Uterus (tissue), 4 donors: ENCODE data around the gene EXOC6. TPM values are rescaled to one million over a fixed set of nuclear protein-coding genes. Genes with fewer than 3 reads are reported as not detected.

ENCODE experiments used
- DNase-seq, 2 donors: peaks; one replicate each; pipeline ENCODE4 v3.0.0-alpha.2; 2019 to 2020
- H3K27ac ChIP-seq, 2 donors: fragments of 200-600 bp; sonication (generic); 1 replicate in 1 of 2; 2 replicates in 1 of 2; pipeline ENCODE4 v1.5.1; 2016 to 2018
- H3K27me3 ChIP-seq, 2 donors: fragments of 200-600 bp; sonication (generic); one replicate each; pipeline ENCODE4 v1.5.1; 2018 to 2019; ENCODE audit warnings: control low read depth in 1 of 2
- H3K36me3 ChIP-seq, 2 donors: fragments of 200-600 bp; sonication (generic); one replicate each; pipeline ENCODE4 v1.5.1; 2019; ENCODE audit warnings: control low read depth in 1 of 2
- H3K4me1 ChIP-seq, 2 donors: fragments of 200-600 bp; sonication (generic); one replicate each; pipeline ENCODE4 v1.5.1; 2018 to 2019; ENCODE audit warnings: control low read depth in 1 of 2
- H3K4me3 ChIP-seq, 2 donors: fragments of 200-600 bp; sonication (generic); 1 replicate in 1 of 2; 2 replicates in 1 of 2; pipeline ENCODE4 v1.5.1; 2018 to 2019; ENCODE audit warnings: mild to moderate bottlenecking in 1 of 2
- H3K9me3 ChIP-seq, 2 donors: fragments of 200-600 bp; sonication (generic); one replicate each; pipeline ENCODE4 v1.5.1; 2019; ENCODE audit warnings: control low read depth in 1 of 2
- POLR2A ChIP-seq, 2 donors: fragments of 450-650 bp; IDR thresholded peaks; one replicate each; pipeline ENCODE4 v1.6.1; 2016; ENCODE audit warnings: antibody characterized with exemption in 2 of 2, mild to moderate bottlenecking in 1 of 2, moderate library complexity in 1 of 2
- intact Hi-C: fragments of 100-400 bp; cut with DNase I; formaldehyde crosslinking; loops from one replicate; pipeline ENCODE4 v1.15.1; 2023; ENCODE audit warnings: low total_unique reads
- total RNA-seq, 4 donors: library from RNA; depleted of rRNA in 3 of 4; stranded (reverse); fragments of >200 nt in 3 of 4; gene quantifications; one replicate each; pipeline versions ENCODE4 v1.1.0 to v1.2.4, GENCODE V29; 2014 to 2023
- TF ChIP-seq, protein P1 (sequence below), 4 experiments: fragments of 200-600 bp in 2 of 4; fragments of 450-650 bp in 2 of 4; sonication (generic) in 2 of 4; IDR thresholded peaks; one replicate each; pipeline ENCODE4 v1.5.1; 2016 to 2019; ENCODE audit warnings: antibody characterized with exemption in 4 of 4, mild to moderate bottlenecking in 2 of 4, moderate library complexity in 1 of 4
- donor health status: DM: yes; HTN: yes; CAD: no.

Gene EXOC6, protein sequence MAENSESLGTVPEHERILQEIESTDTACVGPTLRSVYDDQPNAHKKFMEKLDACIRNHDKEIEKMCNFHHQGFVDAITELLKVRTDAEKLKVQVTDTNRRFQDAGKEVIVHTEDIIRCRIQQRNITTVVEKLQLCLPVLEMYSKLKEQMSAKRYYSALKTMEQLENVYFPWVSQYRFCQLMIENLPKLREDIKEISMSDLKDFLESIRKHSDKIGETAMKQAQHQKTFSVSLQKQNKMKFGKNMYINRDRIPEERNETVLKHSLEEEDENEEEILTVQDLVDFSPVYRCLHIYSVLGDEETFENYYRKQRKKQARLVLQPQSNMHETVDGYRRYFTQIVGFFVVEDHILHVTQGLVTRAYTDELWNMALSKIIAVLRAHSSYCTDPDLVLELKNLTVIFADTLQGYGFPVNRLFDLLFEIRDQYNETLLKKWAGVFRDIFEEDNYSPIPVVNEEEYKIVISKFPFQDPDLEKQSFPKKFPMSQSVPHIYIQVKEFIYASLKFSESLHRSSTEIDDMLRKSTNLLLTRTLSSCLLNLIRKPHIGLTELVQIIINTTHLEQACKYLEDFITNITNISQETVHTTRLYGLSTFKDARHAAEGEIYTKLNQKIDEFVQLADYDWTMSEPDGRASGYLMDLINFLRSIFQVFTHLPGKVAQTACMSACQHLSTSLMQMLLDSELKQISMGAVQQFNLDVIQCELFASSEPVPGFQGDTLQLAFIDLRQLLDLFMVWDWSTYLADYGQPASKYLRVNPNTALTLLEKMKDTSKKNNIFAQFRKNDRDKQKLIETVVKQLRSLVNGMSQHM
- total RNA-seq: 10 to 100 TPM in 3 of 4 donors, 1 to 10 TPM in 1; 4.9 to 35.4 (median 20.2) TPM

DNA sequence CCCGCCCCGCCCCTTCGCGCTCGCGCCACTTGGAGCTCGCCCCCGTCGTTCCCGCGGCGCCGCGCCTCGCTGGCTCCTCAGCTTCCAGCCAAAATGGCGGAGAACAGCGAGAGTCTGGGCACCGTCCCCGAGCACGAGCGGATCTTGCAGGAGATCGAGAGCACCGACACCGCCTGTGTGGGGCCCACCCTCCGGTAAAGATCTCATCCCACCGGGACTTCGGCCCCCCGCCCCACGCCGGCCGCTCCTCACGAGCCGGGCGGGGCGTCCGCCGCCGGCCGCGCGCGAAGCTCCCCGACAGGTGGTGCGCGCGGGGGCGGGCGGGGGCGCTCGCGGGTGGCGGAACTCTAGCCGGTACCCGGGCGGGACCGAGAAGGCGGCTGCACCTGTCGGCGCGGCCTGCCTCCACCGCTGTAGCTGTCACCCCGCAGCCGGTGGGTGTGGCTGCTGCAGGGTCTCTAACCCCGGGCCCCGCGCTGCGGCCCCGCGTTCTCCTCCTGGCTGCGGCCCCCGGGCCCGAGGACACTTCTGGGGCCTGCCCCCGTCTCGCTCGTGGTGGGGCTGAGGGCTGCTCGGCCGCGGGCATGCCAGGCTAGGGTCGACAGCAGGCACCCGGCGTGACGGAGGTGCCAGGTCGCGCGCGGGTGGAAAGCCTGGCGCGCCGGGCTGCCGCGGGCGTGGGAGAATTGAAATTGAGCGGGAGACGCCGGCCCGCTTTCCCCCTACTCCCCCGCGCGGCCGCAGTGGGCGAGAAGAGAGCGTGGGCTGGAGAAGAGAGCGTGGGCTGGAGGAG lies at the start of gene EXOC6:
Gene EXOC6, plus strand, starts transcription at position 80 of the 793 bp plus-strand sequence. Its CDS starts 14 bp downstream, at position 94.
- TF ChIP-seq POLR2A (IDR thresholded peaks at IDR 0.05): peak in 1 of 2 donors; percentile 44
- TF ChIP-seq, protein P1, sequence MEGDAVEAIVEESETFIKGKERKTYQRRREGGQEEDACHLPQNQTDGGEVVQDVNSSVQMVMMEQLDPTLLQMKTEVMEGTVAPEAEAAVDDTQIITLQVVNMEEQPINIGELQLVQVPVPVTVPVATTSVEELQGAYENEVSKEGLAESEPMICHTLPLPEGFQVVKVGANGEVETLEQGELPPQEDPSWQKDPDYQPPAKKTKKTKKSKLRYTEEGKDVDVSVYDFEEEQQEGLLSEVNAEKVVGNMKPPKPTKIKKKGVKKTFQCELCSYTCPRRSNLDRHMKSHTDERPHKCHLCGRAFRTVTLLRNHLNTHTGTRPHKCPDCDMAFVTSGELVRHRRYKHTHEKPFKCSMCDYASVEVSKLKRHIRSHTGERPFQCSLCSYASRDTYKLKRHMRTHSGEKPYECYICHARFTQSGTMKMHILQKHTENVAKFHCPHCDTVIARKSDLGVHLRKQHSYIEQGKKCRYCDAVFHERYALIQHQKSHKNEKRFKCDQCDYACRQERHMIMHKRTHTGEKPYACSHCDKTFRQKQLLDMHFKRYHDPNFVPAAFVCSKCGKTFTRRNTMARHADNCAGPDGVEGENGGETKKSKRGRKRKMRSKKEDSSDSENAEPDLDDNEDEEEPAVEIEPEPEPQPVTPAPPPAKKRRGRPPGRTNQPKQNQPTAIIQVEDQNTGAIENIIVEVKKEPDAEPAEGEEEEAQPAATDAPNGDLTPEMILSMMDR (IDR thresholded peaks at IDR 0.05): peak in 2 of 4 experiments; percentile 10 to 31
- peak; percentile 72 to 75 for DNase-seq
- Histone ChIP-seq H3K4me1 (no peaks in the 10 kb centered on the region), H3K9me3 (no peaks in the 10 kb centered on the region), H3K27ac (peak within 1 kb of the TSS; percentile 82 to 83), H3K27me3 (no peaks in the 10 kb centered on the region), H3K4me3 (peak within 1 kb of the TSS; percentile 63 to 74), H3K36me3 (no peaks in the 10 kb centered on the region)
- intact Hi-C loops: no loop called here

DNA sequence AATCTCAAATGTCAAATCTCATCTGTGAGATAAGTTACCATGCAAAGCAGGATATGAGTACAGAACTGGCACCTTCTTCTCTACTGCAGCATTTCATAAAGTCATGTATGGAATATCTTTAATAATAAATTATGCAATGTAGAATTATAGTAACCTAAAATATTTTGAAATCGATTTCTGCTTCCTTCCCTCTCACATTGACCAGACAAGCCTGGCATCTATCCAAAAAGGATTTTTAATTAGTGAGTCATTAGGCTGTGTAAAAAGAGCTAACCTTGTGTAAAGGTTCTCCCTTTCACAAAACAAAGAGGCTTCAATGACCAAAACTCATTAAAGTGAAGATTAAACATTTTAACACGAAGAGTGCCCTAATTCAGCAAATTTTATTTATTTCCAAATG lies 48.8 kb upstream of the EXOC6 start:
- no peaks in the 10 kb centered on the region for H3K27me3 ChIP-seq
- no peak overlapping the region for H3K27ac ChIP-seq
- no peak for DNase-seq
- no peaks in the 10 kb centered on the region for H3K9me3 ChIP-seq
- H3K4me1 ChIP-seq: no peaks in the 10 kb centered on the region
- TF ChIP-seq, protein P1 (IDR thresholded peaks at IDR 0.05): no peak
- TF ChIP-seq POLR2A (IDR thresholded peaks at IDR 0.05): no peak
- intact Hi-C loops: no loop called here
- H3K4me3 ChIP-seq: no peak overlapping the region
- no peaks in the 10 kb centered on the region for H3K36me3 ChIP-seq

DNA sequence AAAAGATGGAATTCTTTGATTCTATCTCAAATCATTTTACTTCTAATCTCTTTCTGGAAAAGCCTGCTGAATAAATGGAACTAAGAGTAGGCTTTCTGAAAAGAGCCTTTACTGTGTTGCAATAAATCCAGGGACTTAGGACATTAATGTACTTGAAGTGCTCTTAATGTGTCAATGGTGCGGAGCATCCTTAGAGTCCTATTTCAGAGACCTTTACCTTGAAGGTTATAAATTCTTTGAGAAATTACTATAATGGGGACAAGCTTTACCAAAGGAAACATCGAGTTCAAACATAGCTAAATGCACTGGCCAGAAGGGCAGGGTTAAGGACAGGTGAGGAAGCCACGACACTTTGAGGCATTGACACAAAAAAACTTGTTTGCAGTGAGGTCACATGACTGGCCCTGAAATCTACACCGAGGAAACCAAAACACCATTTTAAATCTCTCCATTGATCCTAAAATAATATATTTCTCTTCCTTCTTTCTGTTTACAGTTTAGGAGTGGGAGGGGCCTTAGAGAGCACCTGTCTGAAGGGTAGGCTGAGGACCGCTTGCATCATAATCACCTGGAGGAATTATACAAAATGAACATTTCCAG lies 48.1 kb upstream of the EXOC6 start:
- TF ChIP-seq, protein P1 (IDR thresholded peaks at IDR 0.05): no peak
- no peak for TF ChIP-seq POLR2A (IDR thresholded peaks at IDR 0.05)

DNA sequence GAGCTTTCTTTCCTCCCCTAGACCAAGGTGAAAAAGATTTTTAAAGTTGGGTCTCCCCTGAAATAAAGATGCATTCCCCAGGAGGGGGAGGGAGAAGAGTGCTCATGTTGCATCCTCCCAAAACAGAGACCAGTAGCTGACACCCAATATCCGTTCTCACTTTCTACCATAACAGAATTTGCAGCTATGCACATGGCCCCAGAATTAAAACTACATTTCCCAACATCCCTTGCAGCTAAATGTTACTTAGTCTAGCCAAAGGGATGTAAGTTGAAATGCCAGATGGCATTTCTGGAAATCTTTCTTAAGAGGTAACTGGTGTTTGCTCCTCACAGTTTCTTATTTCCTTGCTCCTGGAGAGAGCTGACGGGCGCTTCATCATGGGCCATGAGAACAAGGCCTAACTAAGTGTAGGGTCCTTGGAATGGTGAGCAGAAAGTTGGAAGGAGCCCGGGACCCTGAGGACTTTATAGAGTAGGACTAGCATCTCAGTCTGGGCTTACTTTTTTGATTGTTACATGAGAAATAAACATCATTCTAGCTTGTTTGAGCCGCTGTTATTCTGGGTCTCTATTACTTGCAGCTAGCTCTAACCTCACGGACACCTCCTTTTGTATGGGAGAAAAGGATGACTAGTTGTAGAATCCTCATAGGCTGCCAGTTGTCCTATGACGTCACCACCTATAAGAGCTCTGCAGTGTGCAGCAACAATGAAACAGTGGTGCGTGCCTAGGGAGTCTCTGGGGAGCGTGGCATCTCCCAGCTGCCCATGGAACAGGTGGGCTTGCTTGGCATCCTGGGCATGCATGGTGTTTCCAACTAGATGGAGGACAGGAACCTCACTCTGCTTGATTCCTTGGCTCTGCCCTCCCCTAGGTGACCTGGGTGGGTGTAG lies 46.1 kb upstream of the EXOC6 start:
- Histone ChIP-seq H3K9me3 (no peaks in the 10 kb centered on the region), H3K36me3 (no peaks in the 10 kb centered on the region), H3K27me3 (no peaks in the 10 kb centered on the region), H3K4me1 (no peaks in the 10 kb centered on the region), H3K27ac (no peak overlapping the region), H3K4me3 (no peak overlapping the region)
- intact Hi-C loops: no loop called here
- no peak for DNase-seq
- TF ChIP-seq POLR2A (IDR thresholded peaks at IDR 0.05): no peak
- TF ChIP-seq, protein P1 (IDR thresholded peaks at IDR 0.05): no peak

More for the DNA sequence above, 48.1 kb upstream of the EXOC6 start:
- DNase-seq: no peak
- Histone ChIP-seq H3K4me3 (no peak overlapping the region), H3K36me3 (no peaks in the 10 kb centered on the region), H3K27me3 (no peaks in the 10 kb centered on the region), H3K4me1 (no peaks in the 10 kb centered on the region), H3K27ac (no peak overlapping the region), H3K9me3 (no peaks in the 10 kb centered on the region)
- intact Hi-C loops: no loop called here
